ELR (cell line): Measurements from ENCODE around the gene DUSP5.

Experiments
- DNase-seq: peaks from one replicate; pipeline ENCODE4 v3.0.0-alpha.2; 2015; ENCODE audit warnings: low read depth

DUSP5 gene

GRCh38 chr10:110481919-110482318 is 15.8 kb upstream of the DUSP5 start:
- peak; percentile 68 for DNase-seq

- DNase-seq: no peak
Observed at GRCh38 chr10:110483633-110484032, 14.1 kb upstream of the DUSP5 start.

GRCh38 chr10:110485541-110485940 is 12.2 kb upstream of the DUSP5 start:
- no peak for DNase-seq

- no peak for DNase-seq
Observed at GRCh38 chr10:110486680-110487410, 10.9 kb upstream of the DUSP5 start.

GRCh38 chr10:110487411-110488331 is 10.0 kb upstream of the DUSP5 start:
- peak; percentile 87 for DNase-seq

GRCh38 chr10:110488332-110488681 is 9.4 kb upstream of the DUSP5 start:
- no peak for DNase-seq

GRCh38 chr10:110488940-110489339 is 8.8 kb upstream of the DUSP5 start:
- no peak for DNase-seq

- no peak for DNase-seq
Observed at GRCh38 chr10:110490640-110491039, 7.1 kb upstream of the DUSP5 start.

GRCh38 chr10:110491346-110491745 is 6.4 kb upstream of the DUSP5 start:
- DNase-seq: peak; percentile 34

GRCh38 chr10:110492069-110492822 is 5.5 kb upstream of the DUSP5 start:
- no peak for DNase-seq

GRCh38 chr10:110493832-110494426 is 3.8 kb upstream of the DUSP5 start:
- no peak for DNase-seq

GRCh38 chr10:110494532-110494931 is 3.2 kb upstream of the DUSP5 start:
- peak; percentile 33 for DNase-seq

- peak; percentile 91 for DNase-seq
Observed at GRCh38 chr10:110495731-110496552, 1.8 kb upstream of the DUSP5 start.

- DNase-seq: peak; percentile 89
Observed at GRCh38 chr10:110496553-110497437, 912 bp upstream of the DUSP5 start.

- peak; percentile 61 for DNase-seq
Observed at GRCh38 chr10:110498087-110498981, 627 bp downstream of the DUSP5 start.

- DNase-seq: peak; percentile 86
Observed at GRCh38 chr10:110498982-110499795, 1.5 kb downstream of the DUSP5 start.

GRCh38 chr10:110499796-110500514 is 2.2 kb downstream of the DUSP5 start:
- DNase-seq: peak; percentile 58

- DNase-seq: peak; percentile 94
Observed at GRCh38 chr10:110500515-110500905, 2.8 kb downstream of the DUSP5 start.
